Activated T-cell treated with anti-CD3 and anti-CD28 coated beads, Interleukin-2, amount 50 U/mL, for 48 hours (primary cell): ENCODE data around the gene PCGF3.
"Not testable (repeated sequence)": the region's sequence is repeated elsewhere in the genome, so short reads cannot be mapped to it uniquely, and the experiment has no call there.

Experiments
- DNase-seq, 2 experiments: peaks; one replicate each; pipeline ENCODE4 v3.0.0-alpha.2; 2020

Gene PCGF3

DNA sequence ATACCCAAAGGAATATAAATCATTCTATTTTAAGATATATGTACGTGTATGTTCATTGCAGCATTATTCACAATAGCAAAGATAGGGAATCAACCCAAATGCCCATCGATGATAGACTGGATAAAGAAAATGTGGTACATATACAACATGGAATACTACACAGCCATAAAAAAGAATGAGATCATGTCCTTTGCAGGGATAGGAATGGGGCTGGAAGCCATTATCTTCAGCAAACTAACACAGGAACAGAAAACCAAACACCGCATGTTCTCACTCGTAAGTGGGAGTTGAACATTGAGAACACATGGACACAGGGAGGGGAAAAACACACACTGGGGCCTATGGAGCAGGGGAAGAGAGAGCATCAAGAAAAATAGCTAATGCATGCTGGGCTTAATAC is 101.3 kb downstream of the PCGF3 start:
- not testable (repeated sequence) for DNase-seq

DNA sequence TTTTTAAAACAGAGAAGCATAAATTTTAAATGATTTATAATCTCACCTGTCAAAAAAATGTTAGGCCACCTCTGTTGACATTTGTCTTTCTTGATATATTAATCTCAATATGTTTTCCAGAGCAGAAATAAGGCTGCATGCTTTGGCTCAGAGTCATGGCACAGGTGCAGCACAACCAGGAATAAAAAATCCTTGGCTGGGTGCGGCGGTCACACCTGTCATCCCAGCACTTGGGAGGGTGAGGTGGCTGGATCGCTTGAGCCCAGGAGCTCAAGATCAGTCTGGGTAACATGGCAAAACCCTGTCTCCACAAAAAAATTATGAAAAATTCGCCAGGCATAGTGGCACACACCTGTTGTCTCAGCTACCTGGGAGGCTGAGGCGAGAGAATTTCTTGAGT is 102.2 kb downstream of the PCGF3 start:
- DNase-seq, result no peak

DNA sequence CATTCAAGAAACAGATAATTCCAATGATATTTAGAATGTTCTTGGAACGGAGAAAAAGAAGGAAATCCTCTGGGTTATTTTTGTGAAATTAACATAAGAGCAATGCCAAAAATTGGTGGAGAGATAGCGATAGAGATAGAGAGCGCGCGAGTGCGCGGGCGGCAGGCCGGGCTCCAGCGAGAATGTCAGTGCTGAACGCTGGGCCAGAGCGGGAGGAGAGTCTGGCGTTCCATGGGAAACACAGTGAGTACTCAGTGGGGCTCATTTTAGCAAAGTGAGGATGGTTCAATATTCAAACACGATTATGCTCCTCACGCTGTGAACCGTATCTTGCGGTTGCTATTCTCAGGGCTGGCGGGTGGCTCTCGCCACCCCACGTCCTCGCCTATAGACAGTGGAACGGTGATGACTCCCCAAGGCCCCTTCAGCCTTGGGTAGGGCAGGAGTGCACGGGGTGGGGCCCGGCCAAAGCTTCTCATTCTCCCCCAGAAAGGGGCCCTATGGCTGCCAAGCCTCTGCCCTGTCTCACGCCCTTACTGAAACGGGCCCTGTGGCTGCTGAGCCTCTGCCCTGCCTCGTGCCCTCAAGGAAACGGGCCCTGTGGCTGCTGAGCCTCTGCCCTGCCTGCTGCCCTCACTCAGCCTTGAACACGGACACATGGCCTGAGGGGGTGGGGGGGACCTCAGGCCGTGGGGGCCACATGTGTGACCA is 103.4 kb downstream of the PCGF3 start:
- no peak for DNase-seq

DNA sequence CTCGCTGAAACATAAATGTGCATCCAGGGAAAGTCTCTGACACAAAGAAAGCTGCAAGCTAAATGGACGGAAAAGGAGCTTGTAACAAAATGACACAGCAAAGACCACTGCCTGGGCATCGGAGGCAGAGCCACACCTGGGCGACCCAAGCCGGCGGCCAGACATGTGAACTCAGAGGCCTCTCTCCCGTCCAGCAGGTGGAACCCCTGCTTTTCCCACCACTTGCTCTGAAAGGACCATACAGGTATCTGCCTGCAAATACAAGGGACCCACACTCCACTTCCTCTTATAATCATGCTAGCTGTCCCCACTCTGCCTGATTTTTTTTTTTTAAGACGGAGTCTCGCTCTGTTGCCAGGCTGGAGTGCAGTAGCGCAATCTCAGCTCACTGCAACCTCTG is 108.3 kb downstream of the PCGF3 start:
- DNase-seq, result no peak

DNA sequence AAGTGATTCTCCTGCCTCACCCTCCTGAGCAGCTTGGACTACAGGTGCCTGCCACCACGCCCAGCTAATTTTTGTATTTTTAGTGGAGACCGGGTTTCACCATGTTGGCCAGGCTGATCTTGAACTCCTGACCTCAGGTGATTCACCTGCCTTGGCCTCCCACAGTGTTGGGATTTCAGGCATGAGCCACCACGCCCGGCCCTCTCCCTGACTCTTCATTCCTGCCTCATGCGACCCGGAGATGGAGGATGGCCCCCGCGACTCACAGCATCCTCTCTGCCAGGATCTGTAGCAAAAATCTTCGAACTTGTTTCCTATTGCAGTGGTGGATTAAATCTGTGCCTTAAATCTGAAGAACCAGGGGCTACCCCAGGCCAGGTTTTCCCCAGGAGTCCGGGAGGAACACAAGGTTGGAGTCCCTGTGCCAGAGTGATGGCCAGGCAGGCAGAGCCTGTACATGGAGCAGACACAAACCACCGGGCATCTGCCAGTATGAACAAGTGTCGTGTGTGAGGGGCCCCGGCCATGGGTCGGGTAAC is 108.7 kb downstream of the PCGF3 start:
- no peak for DNase-seq

DNA sequence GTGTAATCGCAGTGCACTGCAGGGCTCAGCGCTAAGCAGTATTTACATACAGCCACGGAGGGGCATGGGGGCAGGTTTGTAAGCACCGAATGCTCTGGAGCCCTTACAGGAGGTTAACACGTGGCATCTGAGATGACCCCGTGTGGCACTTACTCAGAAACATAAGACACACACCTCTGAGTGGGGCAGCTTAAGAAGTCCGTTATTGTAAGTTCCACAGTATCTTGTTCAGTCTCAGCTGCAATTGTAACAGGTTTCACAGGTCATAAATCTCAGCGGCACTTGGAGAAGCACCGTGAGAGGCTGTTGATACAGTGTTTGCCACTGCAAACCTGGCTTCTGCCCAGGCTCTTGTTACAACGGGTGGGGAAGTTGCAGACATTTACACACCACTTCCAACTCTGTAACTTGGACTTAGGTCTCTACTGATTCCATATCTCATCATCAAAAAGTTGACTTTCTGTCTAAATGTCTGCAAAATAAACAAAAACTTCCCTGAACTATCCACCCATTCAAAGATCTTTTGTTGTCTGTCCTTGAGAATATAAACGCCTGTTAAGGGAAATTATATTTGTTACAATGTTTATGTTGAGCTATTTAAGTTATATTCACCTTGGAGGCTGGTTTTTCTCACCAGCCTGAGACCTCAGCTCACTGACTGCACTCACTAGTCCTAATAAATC is 110.0 kb downstream of the PCGF3 start:
- DNase-seq, result no peak

DNA sequence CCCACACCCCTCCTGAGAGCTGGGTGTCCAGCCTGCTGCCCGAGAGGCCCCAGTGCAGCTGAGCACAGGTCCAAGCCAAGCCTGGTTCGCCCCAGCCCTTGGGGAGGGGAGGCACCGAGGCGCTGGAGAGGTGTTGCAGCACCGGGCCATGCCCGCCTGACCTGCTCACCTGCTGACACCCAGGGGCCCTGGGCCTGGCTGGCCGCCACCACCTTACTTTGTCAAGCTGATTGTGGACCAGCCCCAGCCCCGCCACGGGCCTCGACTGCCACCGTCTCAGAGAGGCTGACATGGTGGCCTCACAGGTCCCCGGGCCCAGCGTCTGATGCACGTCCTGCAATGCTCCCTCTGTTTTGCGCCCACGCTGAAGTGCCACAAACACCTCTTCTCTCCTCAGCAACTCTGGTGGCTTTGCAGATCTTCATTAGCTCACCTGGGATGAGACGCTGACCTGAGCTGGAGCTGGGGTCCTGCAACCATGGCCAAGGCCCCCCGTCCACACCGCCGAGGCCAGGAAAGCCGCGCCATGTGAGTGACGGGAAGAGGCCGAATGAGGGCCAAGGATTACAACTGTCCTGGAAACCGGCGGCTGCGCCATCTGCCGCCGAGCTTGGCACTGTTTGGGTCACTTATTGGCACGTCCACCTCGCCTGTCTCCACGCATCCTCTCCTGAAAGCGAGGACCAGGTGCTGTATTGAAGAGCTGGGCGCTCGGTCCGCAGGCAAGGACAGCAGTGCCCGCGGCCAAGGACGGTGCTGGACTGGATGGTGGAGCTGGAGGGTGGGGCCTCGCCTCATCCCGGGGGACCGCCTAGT is 112.7 kb downstream of the PCGF3 start:
- no peak for DNase-seq

DNA sequence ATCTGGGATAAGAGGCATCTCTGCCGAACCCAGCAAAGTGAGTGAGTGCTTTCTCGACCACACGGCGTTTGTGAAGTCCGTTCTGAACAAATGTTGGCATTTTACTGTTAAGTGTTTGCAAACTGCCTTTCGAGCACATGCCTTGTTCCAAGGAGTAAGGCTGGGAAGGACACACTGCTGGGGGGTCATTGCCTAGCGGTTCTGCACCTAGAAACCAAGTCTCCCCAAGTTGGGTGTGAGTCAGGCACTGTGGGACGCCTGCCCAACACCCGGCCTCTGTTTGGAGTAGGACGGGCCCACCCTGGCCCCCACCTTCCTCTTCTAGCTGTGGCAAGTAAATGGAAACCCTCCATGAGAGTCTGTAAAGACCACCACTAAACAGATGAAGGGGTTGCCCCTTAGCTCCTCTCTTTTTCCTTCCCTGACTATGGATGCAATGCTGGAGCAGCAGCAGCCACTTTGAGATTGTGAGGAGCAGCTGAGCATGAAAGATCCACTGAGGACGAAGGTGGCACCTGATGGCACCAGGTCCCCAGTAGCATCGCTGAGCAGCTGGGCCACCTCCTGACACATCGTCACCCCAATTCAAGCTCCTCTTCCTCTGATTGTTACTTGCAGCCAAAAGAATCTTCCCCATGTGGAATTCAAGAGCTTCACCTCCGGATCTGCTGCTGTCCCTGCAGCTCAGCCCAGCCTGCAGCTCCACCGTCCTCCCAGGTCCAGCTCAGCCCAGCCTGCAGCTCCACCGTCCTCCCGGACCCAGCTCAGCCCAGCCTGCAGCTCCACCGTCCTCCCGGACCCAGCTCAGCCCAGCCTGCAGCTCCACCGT is 114.0 kb downstream of the PCGF3 start:
- no peak for DNase-seq
